Tibial nerve (tissue), 4 donors: ENCODE measurements around the gene SLC6A8. TPM values are rescaled to one million over a fixed set of nuclear protein-coding genes. Genes with fewer than 3 reads are reported as not detected.

ENCODE experiments used
- DNase-seq, 2 donors: peaks; one replicate each; pipeline ENCODE4 v3.0.0-alpha.2; 2019; ENCODE audit warnings: low spot score in 2 of 2
- H3K27ac ChIP-seq, 4 donors: fragments of 200-600 bp; sonication (generic) in 3 of 4; one replicate each; pipeline ENCODE4 v1.5.1; 2017 to 2019; ENCODE audit warnings: mild to moderate bottlenecking in 1 of 4
- H3K27me3 ChIP-seq, 2 donors: fragments of 200-600 bp; sonication (generic) in 1 of 2; one replicate each; pipeline versions ENCODE4 v1.5.1 to v1.6.0; 2017 to 2019
- H3K36me3 ChIP-seq, 3 donors: fragments of 200-600 bp; sonication (generic); one replicate each; pipeline ENCODE4 v1.5.1; 2018 to 2019
- H3K4me1 ChIP-seq, 4 donors: fragments of 200-600 bp; sonication (generic) in 3 of 4; one replicate each; pipeline ENCODE4 v1.5.1; 2017 to 2019
- H3K4me3 ChIP-seq, 4 donors: fragments of 200-600 bp; sonication (generic) in 3 of 4; one replicate each; pipeline ENCODE4 v1.5.1; 2017 to 2019; ENCODE audit warnings: mild to moderate bottlenecking in 1 of 4, moderate library complexity in 1 of 4
- H3K9me3 ChIP-seq, 4 donors: fragments of 200-600 bp; sonication (generic) in 3 of 4; one replicate each; pipeline ENCODE4 v1.5.1; 2017 to 2019
- CTCF ChIP-seq, 5 experiments: fragments of 200-600 bp in 3 of 5; fragments of 450-650 bp in 2 of 5; sonication (generic) in 3 of 5; IDR thresholded peaks; one replicate each; pipeline ENCODE4 v1.5.1; 2016 to 2019; ENCODE audit warnings: antibody characterized with exemption in 5 of 5, mild to moderate bottlenecking in 3 of 5, moderate library complexity in 2 of 5
- EP300 ChIP-seq, 2 donors: sonication (generic); formaldehyde crosslinking; IDR thresholded peaks; one replicate each; pipeline ENCODE4 v1.6.1; 2017; ENCODE audit warnings: antibody characterized with exemption in 2 of 2, mild to moderate bottlenecking in 1 of 2
- POLR2A ChIP-seq, 2 donors: fragments of 450-650 bp; IDR thresholded peaks; one replicate each; pipeline ENCODE4 v1.6.1; 2017; ENCODE audit warnings: antibody characterized with exemption in 2 of 2, mild to moderate bottlenecking in 2 of 2, moderate library complexity in 2 of 2
- WGBS, 2 donors: methylation state at CpG; one replicate each; pipeline ENCODE4 v1.1.5; 2018; 5-methylcytosine and 5-hydroxymethylcytosine counted together
- total RNA-seq, 4 donors: library from RNA; depleted of rRNA; stranded (reverse); fragments of >200 nt; gene quantifications; one replicate each; pipeline ENCODE4 v1.1.0, GENCODE V29; 2016

The SLC6A8 gene
- total RNA-seq, 4 donors from 2014 or later = 14.4 to 26.7 (median 21.9) TPM

GRCh38 chrX:153649178-153649914, 38.4 kb upstream of the SLC6A8 start:
- no peak for DNase-seq
- Histone ChIP-seq H3K27me3 (peaks cover 0 to 56% of the 10 kb centered on the region in 2 donors), H3K36me3 (no peaks in the 10 kb centered on the region)

DNA sequence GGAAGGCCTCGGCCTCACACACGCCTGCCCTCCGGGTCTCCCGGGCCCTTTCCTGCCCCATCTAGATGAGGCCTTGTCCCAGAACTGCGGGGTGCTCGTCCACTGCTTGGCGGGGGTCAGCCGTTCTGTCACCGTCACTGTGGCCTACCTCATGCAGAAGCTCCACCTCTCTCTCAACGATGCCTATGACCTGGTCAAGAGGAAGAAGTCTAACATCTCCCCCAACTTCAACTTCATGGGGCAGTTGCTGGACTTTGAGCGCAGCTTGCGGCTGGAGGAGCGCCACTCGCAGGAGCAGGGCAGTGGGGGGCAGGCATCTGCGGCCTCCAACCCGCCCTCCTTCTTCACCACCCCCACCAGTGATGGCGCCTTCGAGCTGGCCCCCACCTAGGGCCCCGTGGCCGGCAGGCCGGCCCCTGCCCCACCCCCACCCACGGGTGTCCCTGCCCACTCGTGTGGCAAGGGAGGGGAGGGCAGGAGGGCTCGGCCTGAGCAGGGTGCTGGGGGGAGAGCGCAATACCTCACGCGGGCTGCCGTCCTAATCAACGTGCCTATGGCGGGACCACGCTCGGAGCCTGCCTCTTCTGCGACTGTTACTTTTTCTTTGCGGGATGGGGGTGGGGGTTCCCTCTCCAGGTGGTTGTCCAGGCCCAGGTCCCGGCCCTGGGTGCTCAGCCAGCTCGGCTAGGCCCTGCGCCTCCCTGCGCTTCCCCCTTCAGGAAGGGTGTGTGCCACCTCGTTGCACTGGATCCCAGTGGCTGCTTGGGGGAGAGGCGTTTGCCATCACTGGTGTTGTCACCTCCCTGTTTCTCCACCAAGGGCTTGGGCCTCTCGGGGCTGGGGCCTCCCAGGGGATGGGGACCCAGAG, 37.6 kb upstream of the SLC6A8 start:
- no peak for DNase-seq
- Histone ChIP-seq H3K9me3 (no peaks in the 10 kb centered on the region), H3K27me3 (peaks cover 0 to 48% of the 10 kb centered on the region in 2 donors), H3K27ac (no peak overlapping the region), H3K4me3 (no peak overlapping the region), H3K36me3 (no peaks in the 10 kb centered on the region), H3K4me1 (peaks cover 0 to 13% (median 0%) of the 10 kb centered on the region in 4 donors)
- TF ChIP-seq CTCF (IDR thresholded peaks at IDR 0.05) = no peak
- TF ChIP-seq POLR2A (IDR thresholded peaks at IDR 0.05) = no peak
- TF ChIP-seq EP300 (IDR thresholded peaks at IDR 0.05) = no peak
- WGBS, 2 donors = 0 to 80% methylated on average over 1 to 38 of the region's 41 CpGs

More at GRCh38 chrX:153649178-153649914, 38.4 kb upstream of the SLC6A8 start:
- peaks cover 0 to 18% (median 0%) of the 10 kb centered on the region in 4 donors for H3K4me1 ChIP-seq
- no peaks in the 10 kb centered on the region for H3K9me3 ChIP-seq
- H3K4me3 ChIP-seq = no peak overlapping the region
- no peak overlapping the region for H3K27ac ChIP-seq
- TF ChIP-seq EP300 (IDR thresholded peaks at IDR 0.05) (no peak), POLR2A (IDR thresholded peaks at IDR 0.05) (no peak), CTCF (IDR thresholded peaks at IDR 0.05) (no peak)
- 87 to 92% methylated on average over 6 to 26 of the region's 26 CpGs for WGBS, 2 donors

- TF ChIP-seq EP300 (IDR thresholded peaks at IDR 0.05) (no peak), CTCF (IDR thresholded peaks at IDR 0.05) (no peak), POLR2A (IDR thresholded peaks at IDR 0.05) (no peak)
- 58 to 72% methylated on average over 9 to 13 of the region's 13 CpGs for WGBS, 2 donors
- Histone ChIP-seq H3K4me3 (no peak overlapping the region), H3K4me1 (peaks cover 0 to 13% (median 0%) of the 10 kb centered on the region in 4 donors), H3K36me3 (no peaks in the 10 kb centered on the region), H3K27ac (no peak overlapping the region), H3K9me3 (no peaks in the 10 kb centered on the region), H3K27me3 (peaks cover 0 to 39% of the 10 kb centered on the region in 2 donors)
- no peak for DNase-seq
These were observed 36.8 kb upstream of the SLC6A8 start for GRCh38 chrX:153650959-153651358.

DNA sequence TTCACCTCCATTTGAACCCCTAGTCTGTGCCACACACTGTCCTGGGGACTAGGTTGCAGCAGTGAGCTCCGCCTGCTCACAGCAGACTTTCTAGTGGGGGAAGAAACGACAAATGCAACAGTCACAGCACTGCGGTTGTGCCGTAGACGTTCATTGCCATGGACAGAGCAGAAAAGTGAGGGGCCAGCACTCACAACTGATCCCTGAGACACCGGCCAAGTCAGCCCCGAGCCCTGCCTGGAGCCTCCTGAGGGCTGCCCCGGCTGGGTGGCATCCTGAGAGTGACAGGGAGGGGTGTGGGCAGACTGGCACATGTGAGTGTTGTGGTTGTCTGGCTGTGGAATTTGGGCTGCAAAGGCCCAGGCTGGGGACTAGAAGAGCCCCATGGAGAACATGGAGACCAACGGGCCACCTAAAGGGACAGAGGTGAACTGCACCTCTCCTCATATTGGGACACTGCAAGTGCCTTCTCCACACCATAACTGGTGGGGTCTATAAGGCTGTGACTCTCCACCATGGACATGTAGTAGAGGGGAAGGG, 36.1 kb upstream of the SLC6A8 start:
- no peaks in the 10 kb centered on the region for H3K9me3 ChIP-seq

More for the DNA sequence above, 36.1 kb upstream of the SLC6A8 start:
- WGBS, 2 donors = 81 to 100% methylated on average over 1 to 7 of the region's 9 CpGs
- TF ChIP-seq EP300 (IDR thresholded peaks at IDR 0.05) (no peak), POLR2A (IDR thresholded peaks at IDR 0.05) (no peak), CTCF (IDR thresholded peaks at IDR 0.05) (no peak)
- Histone ChIP-seq H3K36me3 (no peaks in the 10 kb centered on the region), H3K4me3 (no peak overlapping the region), H3K27me3 (peaks cover 0 to 33% of the 10 kb centered on the region in 2 donors), H3K4me1 (peaks cover 0 to 13% (median 0%) of the 10 kb centered on the region in 4 donors), H3K27ac (no peak overlapping the region)
- DNase-seq = no peak
